Ammon's horn (tissue), 1 donor: ENCODE measurements around the gene MTG2.
A peak's percentile ranks its signal among the peaks of the same experiment; 100 is the strongest.

ENCODE experiments used
- DNase-seq: peaks from one replicate; pipeline ENCODE4 v3.0.0-alpha.2; 2016; ENCODE audit warnings: low spot score

MTG2 gene

GRCh38 chr20:62222266-62222850, 39.5 kb downstream of the MTG2 start:
- DNase-seq, result no peak

GRCh38 chr20:62222972-62223371, 40.1 kb downstream of the MTG2 start:
- no peak for DNase-seq

GRCh38 chr20:62223571-62223970, 40.7 kb downstream of the MTG2 start:
- DNase-seq, result no peak

- DNase-seq, result no peak
These were observed 41.5 kb downstream of the MTG2 start for GRCh38 chr20:62224113-62224855.

- DNase-seq, result no peak
These were observed 42.2 kb downstream of the MTG2 start for GRCh38 chr20:62225026-62225425.

GRCh38 chr20:62225820-62226635, 43.2 kb downstream of the MTG2 start:
- DNase-seq, result no peak

- peak; percentile 56 for DNase-seq
These were observed 44.1 kb downstream of the MTG2 start for GRCh38 chr20:62226707-62227590.

- no peak for DNase-seq
These were observed 44.8 kb downstream of the MTG2 start for GRCh38 chr20:62227591-62227976.

GRCh38 chr20:62227977-62228958, 45.4 kb downstream of the MTG2 start:
- DNase-seq, result no peak

GRCh38 chr20:62228982-62229545, 46.2 kb downstream of the MTG2 start:
- no peak for DNase-seq

GRCh38 chr20:62229667-62230066, 46.8 kb downstream of the MTG2 start:
- DNase-seq, result no peak

- DNase-seq, result no peak
These were observed 47.4 kb downstream of the MTG2 start for GRCh38 chr20:62230276-62230675.

GRCh38 chr20:62230696-62231095, 47.9 kb downstream of the MTG2 start:
- DNase-seq, result no peak

GRCh38 chr20:62231292-62231691, 48.5 kb downstream of the MTG2 start:
- DNase-seq, result no peak

- DNase-seq, result no peak
These were observed 49.4 kb downstream of the MTG2 start for GRCh38 chr20:62232194-62232593.

- DNase-seq, result no peak
These were observed 50.2 kb downstream of the MTG2 start for GRCh38 chr20:62232770-62233645.

- DNase-seq, result no peak
These were observed 50.9 kb downstream of the MTG2 start for GRCh38 chr20:62233684-62234083.

- no peak for DNase-seq
These were observed 51.5 kb downstream of the MTG2 start for GRCh38 chr20:62234339-62234738.

GRCh38 chr20:62235001-62235776, 52.4 kb downstream of the MTG2 start:
- no peak for DNase-seq
